ENCODE results near the gene OR7G3. TPM values are rescaled to one million over a fixed set of nuclear protein-coding genes. Genes with fewer than 3 reads are reported as not detected.

Gene OR7G3
- total and polyA plus RNA-seq, 2 donors (not counting 3 experiments of a cell fraction or from before 2014, with no cell fraction given): not detected

DNA sequence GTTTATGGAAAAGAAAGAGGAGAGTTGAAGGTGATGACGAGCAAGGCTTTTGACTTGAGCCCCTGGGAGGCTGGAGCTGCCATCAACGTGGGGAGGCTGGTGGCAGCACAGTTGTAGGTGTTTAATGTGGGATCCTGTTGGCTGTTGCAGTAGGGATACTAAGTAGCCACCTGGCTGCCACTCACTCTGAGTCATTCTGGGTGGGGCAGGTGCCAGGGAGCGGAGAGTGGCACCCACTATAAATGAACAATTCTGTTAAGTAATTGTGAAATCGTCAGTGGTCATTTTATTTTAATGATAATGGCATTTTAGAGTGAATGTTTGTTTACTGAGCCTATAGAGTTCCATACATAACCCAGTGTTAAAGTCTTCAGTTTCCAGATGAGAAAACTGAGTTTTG lies 23.2 kb upstream of the OR7G3 start:
- no TSS peak for BruUV-seq (replicated peaks)
- Histone ChIP-seq H3K27me3 (ENCODE audit: control insufficient read depth in 2 of 2, insufficient read depth in 2 of 2, low read length in 2 of 2) (no peaks in the 10 kb centered on the region), H2AFZ (ENCODE audit: low read depth, low read length) (no peak overlapping the region), H3K4me3 (replicated peaks in 1 of 3; ENCODE audit: insufficient read depth in 1 of 3, low read depth in 1 of 3, low read length in 3 of 3) (no peak overlapping the region), H3K36me3 (ENCODE audit: control insufficient read depth in 2 of 2, extremely low read depth in 1 of 2, insufficient read depth in 2 of 2, low read length in 2 of 2) (peaks cover 6 to 11% of the 10 kb centered on the region in 2 experiments), H3K9ac (replicated peaks; ENCODE audit: extremely low read depth, insufficient read depth, low read length) (no peak overlapping the region), H3K9me3 (replicated peaks; ENCODE audit: control insufficient read depth, insufficient read depth, low read length) (peaks cover 3% of the 10 kb centered on the region), H3K9me1 (replicated peaks; ENCODE audit: control insufficient read depth, extremely low read depth, insufficient read depth, low read length) (no peaks in the 10 kb centered on the region), H3K4me2 (ENCODE audit: insufficient read depth, low read length) (no peak overlapping the region), H3K79me2 (ENCODE audit: control insufficient read depth, insufficient read depth, low read length) (peaks cover 94% of the 10 kb centered on the region), H4K20me1 (replicated peaks; ENCODE audit: control insufficient read depth, extremely low read depth, insufficient read depth, low read length) (no peaks in the 10 kb centered on the region), H3K4me1 (ENCODE audit: control insufficient read depth, extremely low read depth, insufficient read depth, low read length) (no peaks in the 10 kb centered on the region), H3K27ac (ENCODE audit: insufficient read depth, low read depth, low read length) (no peak overlapping the region)
- CTCF ChIA-PET: no interaction called here
- DNase-seq (ENCODE audit: low read depth, low spot score) (no peak), FAIRE-seq (no peak)
- POLR2A ChIA-PET: no interaction called here
- intact Hi-C loops (cut with micrococcal nuclease) (no loop called here), dilution Hi-C loops (cut with MboI; ENCODE audit: extremely low pct_ligation_motif_present, low sequenced_read_pairs) (no loop called here)
- TF ChIP-seq POLR2AphosphoS5 (IDR thresholded peaks at IDR 0.05; ENCODE audit: insufficient read depth, low read depth, low read length) (no peak), FOS (IDR thresholded peaks at IDR 0.05; ENCODE audit: borderline replicate concordance, insufficient read depth, low read length) (no peak), MYC (IDR thresholded peaks at IDR 0.05; ENCODE audit: low read depth, low read length) (no peak)

- H3K9ac ChIP-seq (replicated peaks; ENCODE audit: extremely low read depth, insufficient read depth, low read length): no peak overlapping the region
- ChIA-PET CTCF (no interaction called here), POLR2A (no interaction called here)
- H3K4me1 ChIP-seq (ENCODE audit: control insufficient read depth, extremely low read depth, insufficient read depth, low read length): no peaks in the 10 kb centered on the region
- no peak overlapping the region for H3K4me2 ChIP-seq (ENCODE audit: insufficient read depth, low read length)
- intact Hi-C loops (cut with micrococcal nuclease) (no loop called here), dilution Hi-C loops (cut with MboI; ENCODE audit: extremely low pct_ligation_motif_present, low sequenced_read_pairs) (no loop called here)
- TF ChIP-seq POLR2AphosphoS5 (IDR thresholded peaks at IDR 0.05; ENCODE audit: insufficient read depth, low read depth, low read length) (no peak), GATA2 (IDR thresholded peaks at IDR 0.05; ENCODE audit: insufficient read depth, insufficient read length, low read depth, low read length) (no peak), POLR2A (IDR thresholded peaks at IDR 0.05; ENCODE audit: low read depth, low read length) (no peak), MAX (IDR thresholded peaks at IDR 0.05; ENCODE audit: insufficient read depth, insufficient read length) (no peak), MYC (IDR thresholded peaks at IDR 0.05; ENCODE audit: low read depth, low read length) (no peak), FOS (IDR thresholded peaks at IDR 0.05; ENCODE audit: borderline replicate concordance, insufficient read depth, low read length) (no peak), JUN (IDR thresholded peaks at IDR 0.05; ENCODE audit: borderline replicate concordance, insufficient read depth, insufficient read length, low read depth) (no peak), EZH2 (IDR thresholded peaks at IDR 0.05; ENCODE audit: borderline replicate concordance, low read depth, low read length, severe bottlenecking) (no peak)
- TF ChIP-seq, protein P1, sequence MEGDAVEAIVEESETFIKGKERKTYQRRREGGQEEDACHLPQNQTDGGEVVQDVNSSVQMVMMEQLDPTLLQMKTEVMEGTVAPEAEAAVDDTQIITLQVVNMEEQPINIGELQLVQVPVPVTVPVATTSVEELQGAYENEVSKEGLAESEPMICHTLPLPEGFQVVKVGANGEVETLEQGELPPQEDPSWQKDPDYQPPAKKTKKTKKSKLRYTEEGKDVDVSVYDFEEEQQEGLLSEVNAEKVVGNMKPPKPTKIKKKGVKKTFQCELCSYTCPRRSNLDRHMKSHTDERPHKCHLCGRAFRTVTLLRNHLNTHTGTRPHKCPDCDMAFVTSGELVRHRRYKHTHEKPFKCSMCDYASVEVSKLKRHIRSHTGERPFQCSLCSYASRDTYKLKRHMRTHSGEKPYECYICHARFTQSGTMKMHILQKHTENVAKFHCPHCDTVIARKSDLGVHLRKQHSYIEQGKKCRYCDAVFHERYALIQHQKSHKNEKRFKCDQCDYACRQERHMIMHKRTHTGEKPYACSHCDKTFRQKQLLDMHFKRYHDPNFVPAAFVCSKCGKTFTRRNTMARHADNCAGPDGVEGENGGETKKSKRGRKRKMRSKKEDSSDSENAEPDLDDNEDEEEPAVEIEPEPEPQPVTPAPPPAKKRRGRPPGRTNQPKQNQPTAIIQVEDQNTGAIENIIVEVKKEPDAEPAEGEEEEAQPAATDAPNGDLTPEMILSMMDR (IDR thresholded peaks at IDR 0.05; ENCODE audit: extremely low read depth in 1 of 2, insufficient read depth in 1 of 2, low read depth in 1 of 2, low read length in 2 of 2): no peak
- H3K27ac ChIP-seq (ENCODE audit: insufficient read depth, low read depth, low read length): no peak overlapping the region
- H3K36me3 ChIP-seq (ENCODE audit: control insufficient read depth in 2 of 2, extremely low read depth in 1 of 2, insufficient read depth in 2 of 2, low read length in 2 of 2): peaks cover 6 to 10% of the 10 kb centered on the region in 2 experiments
- H3K79me2 ChIP-seq (ENCODE audit: control insufficient read depth, insufficient read depth, low read length): peaks cover 92% of the 10 kb centered on the region
- no peaks in the 10 kb centered on the region for H4K20me1 ChIP-seq (replicated peaks; ENCODE audit: control insufficient read depth, extremely low read depth, insufficient read depth, low read length)
- no peaks in the 10 kb centered on the region for H3K27me3 ChIP-seq (ENCODE audit: control insufficient read depth in 2 of 2, insufficient read depth in 2 of 2, low read length in 2 of 2)
- no peaks in the 10 kb centered on the region for H3K9me1 ChIP-seq (replicated peaks; ENCODE audit: control insufficient read depth, extremely low read depth, insufficient read depth, low read length)
- DNase-seq (ENCODE audit: low read depth, low spot score) (no peak), FAIRE-seq (peak; percentile 38)
- BruUV-seq (replicated peaks): no TSS peak
- H3K4me3 ChIP-seq (replicated peaks in 1 of 3; ENCODE audit: insufficient read depth in 1 of 3, low read depth in 1 of 3, low read length in 3 of 3): no peak overlapping the region
- no peak overlapping the region for H2AFZ ChIP-seq (ENCODE audit: low read depth, low read length)
- H3K9me3 ChIP-seq (replicated peaks; ENCODE audit: control insufficient read depth, insufficient read depth, low read length): peaks cover 7% of the 10 kb centered on the region
Measured at GRCh38 chr19:9148697-9149096, 21.9 kb upstream of the OR7G3 start.

Data from endothelial cell of umbilical vein (primary cell).